ENCODE measurements around the gene JAML. TPM values are rescaled to one million over a fixed set of nuclear protein-coding genes. Genes with fewer than 3 reads are reported as not detected.
A peak's percentile ranks its signal among the peaks of the same experiment; 100 is the strongest.

JAML gene
- total and polyA plus RNA-seq, 7 donors = 3.3 to 35.1 (median 6.1) TPM

DNA sequence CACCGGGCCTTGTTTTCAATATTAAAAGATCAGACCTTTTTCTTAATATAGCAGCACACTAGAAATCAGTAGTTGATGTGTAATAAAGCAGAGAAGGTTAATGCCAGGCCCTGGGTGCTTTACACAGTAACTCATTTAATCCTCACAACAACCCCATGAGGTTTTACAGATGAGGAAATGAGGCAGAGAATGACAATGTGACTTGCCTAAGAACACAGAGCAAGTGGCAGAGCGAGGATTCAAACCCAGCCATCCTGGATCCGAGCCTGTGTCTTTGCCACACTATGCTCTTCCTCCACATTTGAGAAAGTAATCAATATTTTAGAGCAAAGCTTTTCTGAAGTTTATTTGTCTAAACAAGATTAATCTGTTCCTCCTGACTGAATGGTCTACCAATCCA lies 7.2 kb downstream of the JAML start:
- TF ChIP-seq POLR2AphosphoS5 (IDR thresholded peaks at IDR 0.05) (no peak), POLR2A (IDR thresholded peaks at IDR 0.05) (no peak), EP300 (IDR thresholded peaks at IDR 0.05) (no peak)
- TF ChIP-seq, protein P1, sequence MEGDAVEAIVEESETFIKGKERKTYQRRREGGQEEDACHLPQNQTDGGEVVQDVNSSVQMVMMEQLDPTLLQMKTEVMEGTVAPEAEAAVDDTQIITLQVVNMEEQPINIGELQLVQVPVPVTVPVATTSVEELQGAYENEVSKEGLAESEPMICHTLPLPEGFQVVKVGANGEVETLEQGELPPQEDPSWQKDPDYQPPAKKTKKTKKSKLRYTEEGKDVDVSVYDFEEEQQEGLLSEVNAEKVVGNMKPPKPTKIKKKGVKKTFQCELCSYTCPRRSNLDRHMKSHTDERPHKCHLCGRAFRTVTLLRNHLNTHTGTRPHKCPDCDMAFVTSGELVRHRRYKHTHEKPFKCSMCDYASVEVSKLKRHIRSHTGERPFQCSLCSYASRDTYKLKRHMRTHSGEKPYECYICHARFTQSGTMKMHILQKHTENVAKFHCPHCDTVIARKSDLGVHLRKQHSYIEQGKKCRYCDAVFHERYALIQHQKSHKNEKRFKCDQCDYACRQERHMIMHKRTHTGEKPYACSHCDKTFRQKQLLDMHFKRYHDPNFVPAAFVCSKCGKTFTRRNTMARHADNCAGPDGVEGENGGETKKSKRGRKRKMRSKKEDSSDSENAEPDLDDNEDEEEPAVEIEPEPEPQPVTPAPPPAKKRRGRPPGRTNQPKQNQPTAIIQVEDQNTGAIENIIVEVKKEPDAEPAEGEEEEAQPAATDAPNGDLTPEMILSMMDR (IDR thresholded peaks at IDR 0.05) = no peak
- Histone ChIP-seq H3K4me3 (no peak overlapping the region), H3K36me3 (no peaks in the 10 kb centered on the region), H3K4me1 (no peaks in the 10 kb centered on the region), H3K27me3 (peaks cover 0 to 23% (median 7%) of the 10 kb centered on the region in 3 donors), H3K9me3 (no peaks in the 10 kb centered on the region), H3K27ac (no peak overlapping the region)
- no peak for DNase-seq
- intact Hi-C loops (cut with DNase I) = no loop called here
- WGBS, 2 donors = 77 to 87% methylated on average over 3 of the region's 3 CpGs

DNA sequence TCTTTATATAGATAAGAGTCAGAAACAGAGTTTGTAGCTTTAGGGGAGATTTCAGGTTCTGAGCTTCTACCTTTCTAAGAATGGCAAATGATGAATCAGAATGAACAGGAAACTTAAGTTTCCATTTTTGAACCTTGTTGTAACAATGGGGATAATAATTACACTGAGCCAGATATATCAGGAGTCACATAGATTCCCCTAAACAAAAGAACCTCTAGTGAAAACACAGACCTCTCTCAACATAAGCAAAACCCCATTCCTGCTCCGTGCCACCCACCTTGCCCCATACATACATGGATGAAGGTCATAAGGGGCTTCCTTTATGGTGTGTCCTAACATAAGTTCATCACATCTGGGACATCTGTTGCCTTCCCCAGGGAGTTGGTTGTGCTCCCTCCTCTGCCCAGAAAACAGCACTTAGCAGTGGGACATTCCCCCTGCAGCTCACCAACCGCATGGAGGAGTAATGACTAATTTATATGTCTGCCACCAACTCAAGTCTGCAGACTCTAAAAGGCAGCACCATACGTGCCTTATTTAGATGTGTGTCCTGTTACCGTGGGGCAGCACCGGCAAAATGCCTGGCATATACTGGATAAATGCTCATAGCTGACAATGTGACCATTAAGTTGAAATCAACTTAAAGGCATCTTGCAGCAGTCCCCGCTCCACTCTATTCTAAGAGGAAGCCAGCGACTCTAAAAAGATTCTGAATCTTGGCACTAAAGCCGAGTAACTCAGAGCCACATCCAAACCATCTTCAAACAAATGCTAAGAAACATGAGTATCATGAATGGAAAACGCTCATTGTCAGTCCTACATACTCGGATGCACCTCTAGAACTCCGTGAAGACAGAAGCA lies 8.0 kb downstream of the JAML start:
- TF ChIP-seq, protein P1 (IDR thresholded peaks at IDR 0.05) = no peak
- TF ChIP-seq POLR2A (IDR thresholded peaks at IDR 0.05) (no peak), EP300 (IDR thresholded peaks at IDR 0.05) (no peak), POLR2AphosphoS5 (IDR thresholded peaks at IDR 0.05) (no peak)
- Histone ChIP-seq H3K4me3 (no peak overlapping the region), H3K27ac (no peak overlapping the region), H3K36me3 (no peaks in the 10 kb centered on the region), H3K27me3 (peaks cover 0 to 15% (median 7%) of the 10 kb centered on the region in 3 donors), H3K9me3 (no peaks in the 10 kb centered on the region), H3K4me1 (no peaks in the 10 kb centered on the region)
- DNase-seq = no peak
- intact Hi-C loops (cut with DNase I) = no loop called here
- 67 to 87% methylated on average over 11 of the region's 11 CpGs for WGBS, 2 donors

DNA sequence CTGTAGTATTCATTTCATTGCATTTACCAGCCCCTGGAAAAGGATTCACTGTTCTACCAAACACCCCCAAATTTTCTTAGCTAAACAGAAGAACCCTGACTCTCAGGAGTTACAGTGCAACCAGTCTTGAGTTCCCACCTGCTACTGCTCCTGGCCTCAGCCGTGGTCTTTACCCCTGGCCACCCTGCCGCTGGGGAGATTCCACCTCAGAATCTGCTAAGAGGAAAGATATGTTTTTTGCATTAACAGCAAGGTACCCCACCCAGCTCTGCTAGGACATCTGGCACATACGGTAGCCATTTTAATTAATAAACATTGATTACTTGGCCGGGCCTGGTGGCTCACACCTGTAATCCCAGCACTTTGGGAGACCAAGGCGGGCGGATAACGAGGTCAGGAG lies 9.0 kb downstream of the JAML start:
- Histone ChIP-seq H3K27ac (peak overlapping the region in 1 of 4 donors; percentile 12), H3K9me3 (no peaks in the 10 kb centered on the region), H3K36me3 (no peaks in the 10 kb centered on the region), H3K27me3 (peaks cover 0 to 13% (median 0%) of the 10 kb centered on the region in 3 donors), H3K4me1 (no peaks in the 10 kb centered on the region), H3K4me3 (no peak overlapping the region)
- WGBS, 2 donors = 91 to 92% methylated on average over 7 of the region's 7 CpGs
- intact Hi-C loops (cut with DNase I) = no loop called here
- no peak for DNase-seq
- no peak for TF ChIP-seq EP300 (IDR thresholded peaks at IDR 0.05)
- TF ChIP-seq, protein P1 (IDR thresholded peaks at IDR 0.05) = no peak
- no peak for TF ChIP-seq POLR2AphosphoS5 (IDR thresholded peaks at IDR 0.05)
- no peak for TF ChIP-seq POLR2A (IDR thresholded peaks at IDR 0.05)

DNA sequence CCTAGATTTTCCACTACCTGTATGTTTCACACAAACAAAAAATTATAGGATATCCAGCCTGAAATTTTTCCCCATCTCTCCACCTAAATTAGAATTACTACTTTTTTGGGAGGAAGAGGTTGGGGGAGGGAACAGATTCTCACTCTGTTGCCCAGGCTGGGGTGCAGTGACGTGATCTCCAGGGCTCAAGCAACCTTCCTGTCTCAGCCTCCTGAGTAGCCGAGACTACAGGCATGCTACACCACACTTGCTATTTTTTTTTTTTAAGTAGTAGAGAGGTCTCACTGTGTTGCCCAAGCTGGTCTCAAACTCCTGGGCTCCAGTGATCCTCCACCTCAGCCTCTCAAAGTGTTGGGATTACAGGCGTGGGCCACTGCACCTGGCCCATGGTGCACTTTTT lies 9.5 kb downstream of the JAML start:
- intact Hi-C loops (cut with DNase I) = no loop called here
- no peak for TF ChIP-seq POLR2A (IDR thresholded peaks at IDR 0.05)
- TF ChIP-seq, protein P1 (IDR thresholded peaks at IDR 0.05) = no peak
- no peak for TF ChIP-seq POLR2AphosphoS5 (IDR thresholded peaks at IDR 0.05)
- no peak for TF ChIP-seq EP300 (IDR thresholded peaks at IDR 0.05)
- 74 to 77% methylated on average over 3 of the region's 3 CpGs for WGBS, 2 donors
- H3K27me3 ChIP-seq = peaks cover 0 to 11% (median 0%) of the 10 kb centered on the region in 3 donors
- no peaks in the 10 kb centered on the region for H3K36me3 ChIP-seq
- peak overlapping the region in 1 of 4 donors; percentile 12 for H3K27ac ChIP-seq
- H3K4me1 ChIP-seq = no peaks in the 10 kb centered on the region
- no peak for DNase-seq
- H3K4me3 ChIP-seq = no peak overlapping the region
- H3K9me3 ChIP-seq = no peaks in the 10 kb centered on the region

All from sigmoid colon (tissue), 7 donors.